IMR-90 (cell line): Measurements from ENCODE around the gene MAB21L4. TPM values are rescaled to one million over a fixed set of nuclear protein-coding genes. Genes with fewer than 3 reads are reported as not detected.

Experiments used
- ATAC-seq: fragments of 200-7000 bp; cut with Tn5 transposase; 2 replicates; pipeline ENCODE4 v1.9.1; 2020; ENCODE audit warnings: low read depth, mild to moderate bottlenecking, moderate library complexity
- BruUV-seq: library from RNA; stranded (reverse); fragments of 400-500 nt; replicated peaks from 2 replicates; lab custom pipeline; 2021; lab: Mats Ljungman, UMichigan
- CTCF ChIA-PET: fragments of 300-600 bp; formaldehyde crosslinking; extraction: SDS; loops from one replicate; lab custom pipeline; 2021; ENCODE audit warnings: antibody characterized with exemption; lab: Yijun Ruan, JAX
- POLR2A ChIA-PET: fragments of 300-600 bp; sonication (Branson Sonifier 250); formaldehyde crosslinking; loops from one replicate; lab custom pipeline; 2022; ENCODE audit warnings: antibody characterized with exemption; ENCODE audit not compliant: unreplicated experiment; lab: Charles Lee
- DNase-seq: peaks from one replicate; pipeline ENCODE4 v3.0.0; 2013
- H2AFZ ChIP-seq: replicated peaks from 2 replicates; pipeline ENCODE3; 2013; ENCODE audit warnings: low read length, mild to moderate bottlenecking; ENCODE audit not compliant: poor library complexity
- H2AK5ac ChIP-seq: 2 replicates; pipeline ENCODE4 v1.6.1; 2013; ENCODE audit warnings: low read depth, low read length, inconsistent platforms
- H2AK9ac ChIP-seq: replicated peaks from 2 replicates; pipeline ENCODE3; 2013; ENCODE audit warnings: mild to moderate bottlenecking, low read depth, low read length, moderate library complexity; ENCODE audit not compliant: poor library complexity
- H2BK120ac ChIP-seq: 2 replicates; pipeline ENCODE4 v1.6.1; 2013; ENCODE audit warnings: low read depth, low read length, inconsistent platforms
- H2BK15ac ChIP-seq: 3 replicates; pipeline ENCODE4 v1.6.1; 2013; ENCODE audit warnings: low read depth, low read length, inconsistent platforms
- H2BK20ac ChIP-seq: 2 replicates; pipeline ENCODE4 v1.6.1; 2013; ENCODE audit warnings: low read depth, mild to moderate bottlenecking, inconsistent platforms, low read length, moderate library complexity
- H2BK5ac ChIP-seq: 2 replicates; pipeline ENCODE4 v1.6.1; 2013; ENCODE audit warnings: mild to moderate bottlenecking, low read depth, low read length, inconsistent platforms; ENCODE audit not compliant: poor library complexity, severe bottlenecking
- H3K14ac ChIP-seq: replicated peaks from 2 replicates; pipeline ENCODE4 v1.6.1; 2013; ENCODE audit warnings: low read depth, low read length, inconsistent platforms
- H3K18ac ChIP-seq: 2 replicates; pipeline ENCODE4 v1.6.1; 2013; ENCODE audit warnings: low read depth, low read length, control low read depth
- H3K23ac ChIP-seq: 2 replicates; pipeline ENCODE4 v1.6.1; 2013; ENCODE audit warnings: low read depth, low read length, inconsistent platforms
- H3K27ac ChIP-seq: 2 replicates; pipeline ENCODE4 v1.5.1; 2013; ENCODE audit warnings: mild to moderate bottlenecking, control low read depth, low read length; ENCODE audit not compliant: insufficient read depth
- H3K27me3 ChIP-seq: 2 replicates; pipeline ENCODE4 v1.6.1; 2013; ENCODE audit warnings: low read length; ENCODE audit not compliant: control insufficient read depth, insufficient read depth
- H3K36me3 ChIP-seq: 2 replicates; pipeline ENCODE4 v1.6.1; 2013; ENCODE audit warnings: low read length, mixed read lengths; ENCODE audit not compliant: control insufficient read depth, insufficient read depth
- H3K4ac ChIP-seq: 2 replicates; pipeline ENCODE4 v1.6.1; 2013; ENCODE audit warnings: low read depth, low read length, inconsistent platforms
- H3K4me1 ChIP-seq: 2 replicates; pipeline ENCODE4 v1.6.1; 2013; ENCODE audit warnings: low read length, mixed read lengths; ENCODE audit not compliant: control insufficient read depth, insufficient read depth
- H3K4me2 ChIP-seq: 2 replicates; pipeline ENCODE4 v1.6.1; 2013; ENCODE audit warnings: low read depth, mild to moderate bottlenecking, control low read depth, low read length, moderate library complexity
- H3K4me3 ChIP-seq: 2 replicates; pipeline ENCODE4 v1.5.1; 2013; ENCODE audit warnings: low read depth, mild to moderate bottlenecking, control low read depth, low read length, moderate library complexity; ENCODE audit not compliant: insufficient read depth
- H3K56ac ChIP-seq: 2 replicates; pipeline ENCODE4 v1.6.1; 2013; ENCODE audit warnings: low read length, inconsistent platforms; ENCODE audit not compliant: insufficient read depth; ENCODE audit errors: extremely low read depth
- H3K79me1 ChIP-seq, 2 experiments: 2 replicates each; pipeline ENCODE4 v1.6.1; 2013; ENCODE audit warnings: low read length in 2 of 2, inconsistent platforms in 1 of 2, low read depth in 1 of 2
- H3K9ac ChIP-seq: 2 replicates; pipeline ENCODE4 v1.6.1; 2013; ENCODE audit warnings: low read depth, low read length, control low read depth
- H3K9me1 ChIP-seq: 2 replicates; pipeline ENCODE4 v1.6.1; 2013; ENCODE audit warnings: low read length, inconsistent platforms; ENCODE audit not compliant: insufficient read depth
- H3K9me3 ChIP-seq: 2 replicates; pipeline ENCODE4 v1.6.1; 2013; ENCODE audit warnings: low read length; ENCODE audit not compliant: control insufficient read depth, insufficient read depth
- H4K20me1 ChIP-seq: 2 replicates; pipeline ENCODE4 v1.6.1; 2013; ENCODE audit warnings: low read length, inconsistent platforms; ENCODE audit not compliant: insufficient read depth
- H4K5ac ChIP-seq: 2 replicates; pipeline ENCODE4 v1.6.1; 2013; ENCODE audit warnings: mild to moderate bottlenecking, low read depth, low read length, control low read depth
- H4K8ac ChIP-seq, 2 experiments: 2 replicates each; pipeline ENCODE4 v1.6.1; 2013; ENCODE audit warnings: low read depth in 2 of 2, low read length in 2 of 2, control low read depth in 1 of 2, inconsistent platforms in 1 of 2
- H4K91ac ChIP-seq: 2 replicates; pipeline ENCODE4 v1.6.1; 2013; ENCODE audit warnings: low read depth, low read length, inconsistent platforms; ENCODE audit not compliant: insufficient read depth
- BHLHE40 ChIP-seq: fragments of 150-350 bp; IDR thresholded peaks from 2 replicates; pipeline ENCODE4 v1.6.1; 2016; ENCODE audit warnings: mild to moderate bottlenecking, low read depth, low read length
- CEBPB ChIP-seq: IDR thresholded peaks from 2 replicates; pipeline ENCODE4 v1.6.1; 2012; ENCODE audit warnings: low read depth, low read length, improper control_type of control experiment
- CHD1 ChIP-seq: IDR thresholded peaks from 2 replicates; pipeline ENCODE4 v1.6.1; 2012; ENCODE audit warnings: low read depth, low read length, improper control_type of control experiment
- CTCF ChIP-seq: conservative IDR thresholded peaks from 2 replicates; pipeline ENCODE4 v1.5.1; 2012; ENCODE audit warnings: mild to moderate bottlenecking, low read depth, low read length, improper control_type of control experiment
- MAFK ChIP-seq: IDR thresholded peaks from 2 replicates; pipeline ENCODE4 v1.6.1; 2012; ENCODE audit warnings: low read depth, low read length, improper control_type of control experiment
- MAZ ChIP-seq: IDR thresholded peaks from 2 replicates; pipeline ENCODE4 v1.6.1; 2012; ENCODE audit warnings: low read depth, mild to moderate bottlenecking, low read length, improper control_type of control experiment, moderate library complexity, borderline replicate concordance
- MXI1 ChIP-seq: IDR thresholded peaks from 2 replicates; pipeline ENCODE4 v1.6.1; 2012; ENCODE audit warnings: low read depth, mild to moderate bottlenecking, low read length, moderate library complexity, borderline replicate concordance
- RCOR1 ChIP-seq: IDR thresholded peaks from 2 replicates; pipeline ENCODE4 v1.6.1; 2012; ENCODE audit warnings: mild to moderate bottlenecking, low read length, improper control_type of control experiment; ENCODE audit not compliant: insufficient replicate concordance
- RFX5 ChIP-seq: IDR thresholded peaks from 2 replicates; pipeline ENCODE4 v1.8.0; 2012; ENCODE audit warnings: low read depth, mild to moderate bottlenecking, low read length, moderate library complexity
- SMC3 ChIP-seq: fragments of 150-350 bp; IDR thresholded peaks from 2 replicates; pipeline ENCODE4 v1.6.1; 2016; ENCODE audit warnings: low read depth, mild to moderate bottlenecking, antibody characterized with exemption, low read length, moderate library complexity
- WGBS, 2 experiments: methylation state at CpG; one replicate each; pipeline versions ENCODE4 v1.1.5 to v1.1.7; 2013; ENCODE audit warnings: missing lambda C conversion rate in 2 of 2; ENCODE audit not compliant: insufficient read length in 1 of 2; ENCODE audit errors: extremely low coverage in 2 of 2; 5-methylcytosine and 5-hydroxymethylcytosine counted together
- dilution Hi-C: fragments of 300-500 bp; cut with HindIII; formaldehyde crosslinking; loops from one replicate; pipeline ENCODE4 v1.14.3; 2018; ENCODE audit warnings: low sequenced_read_pairs; ENCODE audit not compliant: unreplicated experiment
- in situ Hi-C: fragments of 300-500 bp; cut with MboI; formaldehyde crosslinking; loops from 3 replicates; pipeline ENCODE4 v1.14.3; 2019; ENCODE audit warnings: low sequenced_read_pairs, inconsistent platforms, mixed read lengths
- intact Hi-C: fragments of 100-400 bp; cut with micrococcal nuclease; formaldehyde crosslinking; loops from 2 replicates; pipeline ENCODE4 v1.10.0; 2022
- polyA plus RNA-seq, 3 experiments: library from polyadenylated mRNA; depleted of rRNA; stranded (reverse); fragments of >200 nt; gene quantifications; 2 replicates each; pipeline ENCODE4 v1.2.3, GENCODE V29; 2012; ENCODE audit warnings: low replicate concordance in 1 of 3
- total RNA-seq: library from RNA; depleted of rRNA; stranded (reverse); fragments of >200 nt; gene quantifications from 2 replicates; pipeline ENCODE4 v1.2.3, GENCODE V29; 2012
- TF ChIP-seq, protein P1 (sequence below): fragments of 150-350 bp; IDR thresholded peaks from 2 replicates; pipeline ENCODE4 v1.6.1; 2017; ENCODE audit warnings: mild to moderate bottlenecking, antibody characterized with exemption, low read length, low read depth

MAB21L4 gene
- total and polyA plus RNA-seq, 2 of the 4 experiments (the other 2 are of a cell fraction), result not detected

DNA sequence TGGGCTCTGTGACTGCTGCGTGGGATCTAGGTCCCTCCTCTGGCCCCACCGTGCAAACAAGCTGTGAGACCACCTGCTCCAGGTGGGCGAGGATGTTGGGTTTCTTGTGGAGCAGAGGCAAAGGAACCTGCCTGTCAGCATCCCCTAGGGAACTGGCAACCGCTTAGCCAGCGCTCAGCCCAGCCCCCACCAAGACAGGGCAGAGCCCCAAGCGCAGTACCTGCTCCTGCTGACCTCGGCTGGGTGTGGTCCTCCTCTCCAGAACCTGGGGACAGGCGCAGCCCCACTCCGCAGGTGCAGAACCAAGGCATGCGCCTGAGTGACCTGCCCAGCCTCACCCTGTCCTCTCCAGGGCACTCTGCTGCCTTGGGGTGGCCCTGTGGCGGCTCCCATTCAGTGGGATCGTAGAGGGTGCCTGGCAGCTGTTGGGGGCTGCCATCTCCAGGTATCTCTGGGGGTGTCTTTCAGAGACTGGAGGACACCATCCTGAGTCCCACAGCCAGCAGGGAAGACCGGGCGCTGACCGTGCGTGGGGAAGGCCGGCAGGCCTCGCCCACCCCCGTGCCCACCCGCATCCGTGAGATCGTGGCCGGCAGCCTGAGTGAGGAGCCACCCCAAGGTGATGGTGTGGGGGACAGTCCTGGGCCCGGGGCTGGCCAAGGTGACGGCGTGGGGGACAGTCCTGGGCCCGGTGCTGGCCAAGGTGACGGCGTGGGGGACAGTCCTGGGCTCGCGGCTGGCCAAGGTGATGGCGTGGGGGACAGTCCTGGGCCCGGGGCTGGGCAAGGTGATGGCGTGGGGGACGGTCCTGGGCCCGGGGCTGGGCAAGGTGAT lies 22.5 kb upstream of the MAB21L4 start (continued):
- TF ChIP-seq, protein P1, sequence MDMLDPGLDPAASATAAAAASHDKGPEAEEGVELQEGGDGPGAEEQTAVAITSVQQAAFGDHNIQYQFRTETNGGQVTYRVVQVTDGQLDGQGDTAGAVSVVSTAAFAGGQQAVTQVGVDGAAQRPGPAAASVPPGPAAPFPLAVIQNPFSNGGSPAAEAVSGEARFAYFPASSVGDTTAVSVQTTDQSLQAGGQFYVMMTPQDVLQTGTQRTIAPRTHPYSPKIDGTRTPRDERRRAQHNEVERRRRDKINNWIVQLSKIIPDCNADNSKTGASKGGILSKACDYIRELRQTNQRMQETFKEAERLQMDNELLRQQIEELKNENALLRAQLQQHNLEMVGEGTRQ, result no peak

DNA sequence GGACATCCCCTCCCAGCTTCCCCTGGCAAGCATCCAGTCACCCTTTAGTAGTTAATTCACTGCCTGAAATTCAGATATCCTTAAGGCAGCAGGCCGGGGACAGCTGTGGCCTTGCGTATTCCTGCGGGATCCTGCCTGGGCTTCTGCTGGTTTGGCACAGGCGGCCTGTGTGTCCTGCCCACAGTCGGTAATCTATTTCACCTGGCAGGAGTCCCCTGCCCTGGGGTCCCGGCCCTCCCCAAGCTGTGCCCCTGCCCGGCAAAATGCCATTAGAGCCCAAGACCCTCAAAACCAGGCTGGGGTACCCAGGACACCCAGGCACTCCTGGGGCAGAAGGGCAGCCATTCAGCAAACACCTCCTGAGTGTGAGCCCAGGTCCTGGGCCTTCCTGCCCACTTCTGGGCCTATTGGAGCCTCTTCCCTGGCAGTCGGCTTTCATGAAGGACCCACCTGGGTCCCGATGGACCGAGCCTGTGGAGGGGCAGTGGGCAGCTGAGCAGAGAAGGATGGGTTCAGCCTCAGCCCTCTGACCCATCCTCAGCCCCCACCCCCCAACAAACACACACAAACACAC lies 21.8 kb upstream of the MAB21L4 start:
- Histone ChIP-seq H4K8ac (no peak overlapping the region), H3K14ac (no peak overlapping the region), H3K27ac (no peak overlapping the region), H3K4me1 (peaks cover 57% of the 10 kb centered on the region), H3K79me1 (no peaks in the 10 kb centered on the region), H3K18ac (no peak overlapping the region; the same call in 1 of the 2 replicates), H4K20me1 (no peaks in the 10 kb centered on the region), H2AK5ac (peak overlapping the region; percentile 88), H3K9ac (no peak overlapping the region), H2BK5ac (peak overlapping the region; percentile 4), H4K5ac (no peak overlapping the region; the same call in 1 of the 2 replicates), H3K23ac (no peak overlapping the region), H3K56ac (no peak overlapping the region), H3K36me3 (no peaks in the 10 kb centered on the region), H2AK9ac (no peak overlapping the region), H3K4me3 (no peak overlapping the region), H2BK20ac (peak overlapping the region; percentile 68), H3K27me3 (no peaks in the 10 kb centered on the region), H2AFZ (peak overlapping the region; percentile 45), H3K9me3 (no peaks in the 10 kb centered on the region), H3K4ac (peak overlapping the region; percentile 97), H2BK15ac (peak overlapping the region; percentile 36; the same call in 1 of the 3 replicates), H2BK120ac (peak overlapping the region; percentile 96), H3K9me1 (peaks cover 19% of the 10 kb centered on the region), H3K4me2 (no peak overlapping the region), H4K91ac (peak overlapping the region; percentile 95)
- DNase-seq (no peak), ATAC-seq (no peak)
- intact Hi-C loops (no loop called here), dilution Hi-C loops (no loop called here), in situ Hi-C loops (loop anchor here (5.0 kb wide), 1 partner anchor 70 kb away; no protein-coding TSS in a partner anchor)
- TF ChIP-seq, protein P1, result no peak
- no peak for TF ChIP-seq CTCF
- TF ChIP-seq CHD1, result no peak
- TF ChIP-seq MXI1, result no peak
- no peak for TF ChIP-seq BHLHE40
- TF ChIP-seq MAFK, result no peak
- TF ChIP-seq RFX5, result no peak
- TF ChIP-seq RCOR1, result no peak
- TF ChIP-seq MAZ, result no peak
- no peak for TF ChIP-seq CEBPB
- no peak for TF ChIP-seq SMC3
- BruUV-seq, result no TSS peak
- POLR2A ChIA-PET, result no interaction called here
- WGBS, 2 experiments, result 86% methylated on average over 5 of the region's 10 CpGs; no CpG with 5 or more reads in 1 of the 2 experiments
- CTCF ChIA-PET, result no interaction called here
